ENCODE data around the gene NPR2. TPM values are rescaled to one million over a fixed set of nuclear protein-coding genes. Genes with fewer than 3 reads are reported as not detected.
A peak's percentile ranks its signal among the peaks of the same experiment; 100 is the strongest.

Gene NPR2
- total RNA-seq, 2 experiments from 2014 or later = 7.5 to 7.8 TPM

DNA sequence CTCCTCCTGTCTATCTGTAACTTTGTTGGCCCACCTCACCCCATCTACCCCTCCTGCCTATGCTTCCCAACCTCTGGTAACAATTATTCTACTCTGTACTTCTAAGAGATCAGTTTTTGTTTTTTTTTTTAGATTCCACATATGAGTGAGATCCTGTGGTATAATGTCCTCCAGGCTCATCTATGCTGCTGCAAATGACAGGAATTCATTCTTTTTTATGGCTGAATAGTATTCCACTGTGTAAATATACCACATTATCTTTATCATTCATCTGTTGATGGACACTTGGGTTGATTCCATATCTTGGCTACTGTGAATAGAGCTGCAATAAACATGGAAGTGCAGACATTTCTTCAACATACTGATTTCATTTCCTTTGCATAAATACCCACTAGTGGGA is 8.0 kb upstream of the NPR2 start:
- intact Hi-C loops (cut with micrococcal nuclease) = no loop called here
- Mint-ChIP-seq H3K27me3 (no peaks in the 10 kb centered on the region), H3K4me3 (no peak overlapping the region), H3K27ac (no peak overlapping the region), H3K36me3 (ENCODE audit: low read depth) (peaks cover 31% of the 10 kb centered on the region), H3K4me1 (ENCODE audit: low read depth) (peaks cover 3% of the 10 kb centered on the region), H3K9me3 (no peaks in the 10 kb centered on the region)
- ChIA-PET POLR2A (interaction anchor here (0.7 kb wide), 2 partner anchors 11 to 240 kb away, joined by 3 to 4 read pairs; no protein-coding TSS in a partner anchor), CTCF (interaction anchor here (1.0 to 1.7 kb wide), 3 partner anchors 10 to 119 kb away, joined by 3 to 5 read pairs (median 5); no protein-coding TSS in a partner anchor)
- TF ChIP-seq, protein P1, sequence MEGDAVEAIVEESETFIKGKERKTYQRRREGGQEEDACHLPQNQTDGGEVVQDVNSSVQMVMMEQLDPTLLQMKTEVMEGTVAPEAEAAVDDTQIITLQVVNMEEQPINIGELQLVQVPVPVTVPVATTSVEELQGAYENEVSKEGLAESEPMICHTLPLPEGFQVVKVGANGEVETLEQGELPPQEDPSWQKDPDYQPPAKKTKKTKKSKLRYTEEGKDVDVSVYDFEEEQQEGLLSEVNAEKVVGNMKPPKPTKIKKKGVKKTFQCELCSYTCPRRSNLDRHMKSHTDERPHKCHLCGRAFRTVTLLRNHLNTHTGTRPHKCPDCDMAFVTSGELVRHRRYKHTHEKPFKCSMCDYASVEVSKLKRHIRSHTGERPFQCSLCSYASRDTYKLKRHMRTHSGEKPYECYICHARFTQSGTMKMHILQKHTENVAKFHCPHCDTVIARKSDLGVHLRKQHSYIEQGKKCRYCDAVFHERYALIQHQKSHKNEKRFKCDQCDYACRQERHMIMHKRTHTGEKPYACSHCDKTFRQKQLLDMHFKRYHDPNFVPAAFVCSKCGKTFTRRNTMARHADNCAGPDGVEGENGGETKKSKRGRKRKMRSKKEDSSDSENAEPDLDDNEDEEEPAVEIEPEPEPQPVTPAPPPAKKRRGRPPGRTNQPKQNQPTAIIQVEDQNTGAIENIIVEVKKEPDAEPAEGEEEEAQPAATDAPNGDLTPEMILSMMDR (IDR thresholded peaks at IDR 0.05) = no peak
- no peak for ATAC-seq
- DNase-seq = no peak

DNA sequence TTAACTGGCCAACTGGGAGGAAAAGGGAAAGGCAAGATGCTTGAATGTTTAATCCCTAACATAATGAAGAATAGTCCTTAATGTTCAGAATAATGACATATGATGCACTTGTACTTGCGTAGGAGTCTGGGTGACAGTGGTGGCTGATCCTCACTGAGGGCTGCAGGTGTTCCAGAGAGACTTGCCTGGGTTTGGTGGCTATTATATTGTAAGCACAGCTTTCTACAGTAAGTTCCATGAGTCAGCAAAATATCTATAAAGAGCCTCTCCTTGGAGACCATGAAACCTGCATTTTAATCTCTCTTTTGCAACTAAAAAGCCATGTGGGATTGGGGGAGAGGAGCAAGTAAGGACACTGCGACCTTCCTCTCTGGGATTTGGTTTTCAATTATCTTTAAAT is 1.9 kb upstream of the NPR2 start:
- H3K4me1 Mint-ChIP-seq (ENCODE audit: low read depth) = peaks cover 7% of the 10 kb centered on the region
- intact Hi-C loops (cut with micrococcal nuclease) = no loop called here
- no peaks in the 10 kb centered on the region for H3K27me3 Mint-ChIP-seq
- ATAC-seq (no peak), DNase-seq (no peak)
- H3K36me3 Mint-ChIP-seq (ENCODE audit: low read depth) = peaks cover 18% of the 10 kb centered on the region
- no peaks in the 10 kb centered on the region for H3K9me3 Mint-ChIP-seq
- TF ChIP-seq, protein P1 (IDR thresholded peaks at IDR 0.05) = no peak
- no peak overlapping the region for H3K27ac Mint-ChIP-seq
- CTCF ChIA-PET = interaction anchor here (0.7 to 6.4 kb wide), 43 partner anchors 8 to 282 kb away, joined by 3 to 66 read pairs (median 5); partner anchors contain the start of genes ARHGEF39, FAM221B, HINT2 and MSMP
- no peak overlapping the region for H3K4me3 Mint-ChIP-seq
- POLR2A ChIA-PET = no interaction called here

DNA sequence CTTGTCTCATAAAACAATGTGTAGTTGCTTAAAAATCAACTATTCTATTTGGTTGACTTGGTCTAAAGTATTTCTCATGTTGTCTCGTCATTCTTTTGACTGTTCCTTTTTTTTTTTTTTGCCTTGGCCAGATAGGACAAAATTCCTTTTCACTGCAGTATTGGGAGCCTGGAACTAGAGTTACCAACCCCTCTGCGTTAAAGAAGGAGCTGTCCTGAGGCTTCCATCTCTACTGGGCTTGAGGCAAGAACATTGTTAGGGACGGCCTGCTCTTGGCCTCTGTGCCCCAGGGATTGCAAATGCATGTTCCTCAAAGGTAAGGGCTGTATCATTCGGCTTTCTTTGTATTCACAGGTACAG is 1.4 kb upstream of the NPR2 start:
- DNase-seq (no peak), ATAC-seq (peak; percentile 16)
- Mint-ChIP-seq H3K27ac (no peak overlapping the region), H3K4me3 (no peak overlapping the region), H3K27me3 (no peaks in the 10 kb centered on the region), H3K9me3 (no peaks in the 10 kb centered on the region), H3K36me3 (ENCODE audit: low read depth) (peaks cover 18% of the 10 kb centered on the region), H3K4me1 (ENCODE audit: low read depth) (peaks cover 8% of the 10 kb centered on the region)
- TF ChIP-seq, protein P1 (IDR thresholded peaks at IDR 0.05) = no peak
- intact Hi-C loops (cut with micrococcal nuclease) = loop anchor here (2.0 kb wide), 2 partner anchors 37 to 93 kb away; no protein-coding TSS in a partner anchor
- CTCF ChIA-PET = interaction anchor here (0.7 to 6.4 kb wide), 45 partner anchors 8 to 281 kb away, joined by 3 to 66 read pairs (median 5); partner anchors contain the start of genes ARHGEF39, FAM221B, HINT2 and MSMP
- POLR2A ChIA-PET = no interaction called here

DNA sequence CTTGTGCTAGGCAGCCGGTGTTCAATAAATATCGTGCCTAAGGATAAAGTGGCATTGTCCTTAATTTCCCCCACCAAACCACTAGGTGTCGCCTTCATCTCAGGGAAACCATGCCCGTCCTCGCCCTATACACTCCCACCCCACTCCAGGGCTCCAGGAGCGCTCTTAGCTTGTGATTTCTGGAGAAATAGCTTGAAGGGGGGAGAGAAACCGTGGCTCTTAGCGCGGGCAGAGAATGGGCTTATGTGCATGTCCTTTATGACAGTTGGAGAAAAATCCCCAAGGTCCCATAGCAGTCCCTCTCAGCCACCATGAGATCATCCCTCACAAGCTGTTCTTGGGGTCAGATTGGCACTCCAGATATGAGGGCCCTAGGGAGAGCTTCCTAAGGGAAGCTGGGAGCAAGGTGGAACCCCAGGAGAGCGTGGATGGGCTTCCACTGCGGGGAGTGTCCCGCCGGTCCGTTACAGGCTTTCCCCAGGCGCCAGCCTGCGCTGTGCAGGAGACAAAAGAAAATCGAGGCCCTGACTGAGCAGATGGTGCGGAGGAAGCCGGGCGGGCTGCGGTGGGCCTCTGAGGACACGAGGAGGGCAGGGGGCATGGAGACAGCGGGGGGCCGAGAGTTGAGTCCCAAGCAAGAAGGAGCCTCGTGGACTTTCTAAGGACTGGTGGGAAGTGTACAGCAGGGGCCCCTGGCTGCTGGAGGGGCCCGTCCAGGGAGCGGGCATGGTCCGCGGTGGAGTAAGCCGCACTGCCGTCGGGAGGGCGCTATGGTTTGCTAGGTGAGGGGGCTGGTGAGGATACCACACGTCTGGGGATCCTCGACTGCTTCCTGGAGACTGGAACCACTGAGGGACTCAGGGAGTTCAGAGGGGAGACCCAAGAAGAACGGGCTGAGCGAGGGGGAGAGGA is 750 bp upstream of the NPR2 start:
- intact Hi-C loops (cut with micrococcal nuclease) = loop anchor here (2.0 kb wide), 2 partner anchors 36 to 92 kb away; no protein-coding TSS in a partner anchor
- no peaks in the 10 kb centered on the region for H3K9me3 Mint-ChIP-seq
- H3K36me3 Mint-ChIP-seq (ENCODE audit: low read depth) = peaks cover 17% of the 10 kb centered on the region
- ChIA-PET CTCF (interaction anchor here (0.6 to 6.4 kb wide), 48 partner anchors 9 to 281 kb away, joined by 3 to 66 read pairs (median 5); partner anchors contain the start of genes ARHGEF39, FAM221B, GBA2 and HINT2), POLR2A (no interaction called here)
- peaks cover 8% of the 10 kb centered on the region for H3K4me1 Mint-ChIP-seq (ENCODE audit: low read depth)
- DNase-seq (peak; percentile 65), ATAC-seq (peak; percentile 94)
- no peak overlapping the region for H3K4me3 Mint-ChIP-seq
- TF ChIP-seq, protein P1 (IDR thresholded peaks at IDR 0.05) = peak; percentile 80
- no peaks in the 10 kb centered on the region for H3K27me3 Mint-ChIP-seq
- no peak overlapping the region for H3K27ac Mint-ChIP-seq

All from activated CD8-positive, alpha-beta T cell treated with anti-CD3 and anti-CD28 coated beads for 36 hours (primary cell).